WERI-Rb-1 (cell line): ENCODE data around the gene CDK5RAP3.

Experiments used
- DNase-seq: peaks from one replicate; pipeline ENCODE4 v3.0.0-alpha.2; 2020
- H3K27ac ChIP-seq: fragments of 250-450 bp; sonication (Bioruptor Pico); 2 replicates; pipeline ENCODE4 v1.5.1; 2020; ENCODE audit warnings: mild to moderate bottlenecking, moderate library complexity
- H3K27me3 ChIP-seq: fragments of 250-450 bp; sonication (Bioruptor Pico); 2 replicates; pipeline ENCODE4 v1.5.1; 2021; ENCODE audit warnings: mild to moderate bottlenecking, low read depth, moderate library complexity; ENCODE audit not compliant: insufficient read depth, severe bottlenecking
- H3K36me3 ChIP-seq: fragments of 250-450 bp; sonication (Bioruptor Pico); 2 replicates; pipeline ENCODE4 v1.5.1; 2020; ENCODE audit warnings: mild to moderate bottlenecking, moderate library complexity
- H3K4me3 ChIP-seq: 2 replicates; pipeline ENCODE4 v1.5.1; 2011; ENCODE audit warnings: low read depth, mild to moderate bottlenecking, control low read depth, low read length
- H3K9me3 ChIP-seq: fragments of 250-450 bp; sonication (Bioruptor Pico); 2 replicates; pipeline ENCODE4 v1.5.1; 2021; ENCODE audit warnings: mild to moderate bottlenecking, moderate library complexity; ENCODE audit not compliant: severe bottlenecking
- CTCF ChIP-seq: IDR thresholded peaks from 2 replicates; pipeline ENCODE4 v1.5.1; 2011; ENCODE audit warnings: low read depth, mild to moderate bottlenecking, control low read depth, inconsistent platforms, low read length

The CDK5RAP3 gene

GRCh38 chr17:47941246-47942095 lies 29.4 kb upstream of the CDK5RAP3 start, which contains the start of gene PNPO:
Gene PNPO (plus strand): TSS chr17:47941571. CDS start chr17:47941676, 105 bp downstream.
- H3K36me3 ChIP-seq, result no peaks in the 10 kb centered on the region
- no peak within 1 kb of the TSS for H3K27ac ChIP-seq
- peaks cover 3% of the 10 kb centered on the region for H3K9me3 ChIP-seq
- H3K4me3 ChIP-seq, result peak within 1 kb of the TSS; percentile 46
- no peak for TF ChIP-seq CTCF
- peak; percentile 88 for DNase-seq
- no peaks in the 10 kb centered on the region for H3K27me3 ChIP-seq

- H3K9me3 ChIP-seq, result peaks cover 3% of the 10 kb centered on the region
- H3K36me3 ChIP-seq, result no peaks in the 10 kb centered on the region
- no peak for DNase-seq
- peak overlapping the region; percentile 46 for H3K4me3 ChIP-seq
- no peaks in the 10 kb centered on the region for H3K27me3 ChIP-seq
- H3K27ac ChIP-seq, result no peak overlapping the region
- no peak for TF ChIP-seq CTCF
Measured at GRCh38 chr17:47942096-47942510, 28.8 kb upstream of the CDK5RAP3 start.

GRCh38 chr17:47942568-47942967 lies 28.3 kb upstream of the CDK5RAP3 start:
- no peaks in the 10 kb centered on the region for H3K36me3 ChIP-seq
- H3K27ac ChIP-seq, result no peak overlapping the region
- no peak for TF ChIP-seq CTCF
- no peak overlapping the region for H3K4me3 ChIP-seq
- no peaks in the 10 kb centered on the region for H3K27me3 ChIP-seq
- peaks cover 3% of the 10 kb centered on the region for H3K9me3 ChIP-seq
- no peak for DNase-seq

- Histone ChIP-seq H3K27me3 (no peaks in the 10 kb centered on the region), H3K9me3 (peaks cover 3% of the 10 kb centered on the region), H3K27ac (no peak overlapping the region), H3K4me3 (no peak overlapping the region), H3K36me3 (no peaks in the 10 kb centered on the region)
- no peak for DNase-seq
- TF ChIP-seq CTCF, result no peak
Measured at GRCh38 chr17:47945080-47945479, 25.8 kb upstream of the CDK5RAP3 start.

- Histone ChIP-seq H3K4me3 (no peak overlapping the region), H3K27me3 (no peaks in the 10 kb centered on the region), H3K27ac (no peak overlapping the region; the same call in 1 of the 2 replicates), H3K36me3 (no peaks in the 10 kb centered on the region), H3K9me3 (peaks cover 3% of the 10 kb centered on the region)
- TF ChIP-seq CTCF, result no peak
- DNase-seq, result no peak
Measured at GRCh38 chr17:47945529-47946508, 25.1 kb upstream of the CDK5RAP3 start.
